Right lobe of liver (tissue), 6 donors: ENCODE measurements around the gene NDUFB11. TPM values are rescaled to one million over a fixed set of nuclear protein-coding genes. Genes with fewer than 3 reads are reported as not detected.

ENCODE experiments used
- ATAC-seq, 4 donors: fragments of 200-7000 bp; cut with Tn5 transposase; one replicate each; pipeline ENCODE4 v1.9.1; 2020; ENCODE audit warnings: mild to moderate bottlenecking in 4 of 4, moderate library complexity in 4 of 4
- DNase-seq, 3 donors: peaks; one replicate each; pipeline ENCODE4 v3.0.0-alpha.2; 2020
- H3K27ac ChIP-seq, 3 donors: fragments of 200-600 bp; one replicate each; pipeline ENCODE4 v1.8.0; 2022
- H3K27me3 ChIP-seq, 2 donors: fragments of 200-600 bp; one replicate each; pipeline ENCODE4 v1.8.0; 2022
- H3K36me3 ChIP-seq, 4 donors: fragments of 200-600 bp; sonication (generic) in 1 of 4; one replicate each; pipeline versions ENCODE4 v1.5.1 to v1.8.0; 2017 to 2022; ENCODE audit warnings: control low read depth in 1 of 4
- H3K4me1 ChIP-seq, 4 donors: fragments of 200-600 bp; sonication (generic) in 1 of 4; one replicate each; pipeline versions ENCODE4 v1.5.1 to v1.8.0; 2017 to 2022; ENCODE audit warnings: control low read depth in 1 of 4
- H3K4me3 ChIP-seq, 3 donors: fragments of 200-600 bp; one replicate each; pipeline ENCODE4 v1.8.0; 2022
- H3K9me3 ChIP-seq, 4 donors: fragments of 200-600 bp; sonication (generic) in 1 of 4; one replicate each; pipeline versions ENCODE4 v1.5.1 to v1.8.0; 2017 to 2022; ENCODE audit warnings: control low read depth in 1 of 4
- CTCF ChIP-seq, 4 donors: fragments of 200-600 bp in 3 of 4; fragments of 450-650 bp in 1 of 4; IDR thresholded peaks; one replicate each; pipeline versions ENCODE4 v1.5.1 to v1.8.0; 2016 to 2022; ENCODE audit warnings: antibody characterized with exemption in 4 of 4, mild to moderate bottlenecking in 2 of 4
- POLR2A ChIP-seq: fragments of 450-650 bp; IDR thresholded peaks from one replicate; pipeline ENCODE4 v1.6.1; 2017; ENCODE audit warnings: antibody characterized with exemption, mild to moderate bottlenecking
- WGBS: methylation state at CpG from one replicate; pipeline ENCODE4 v1.1.6; 2018; ENCODE audit warnings: low coverage, low lambda C conversion rate; ENCODE audit not compliant: insufficient coverage; ENCODE audit errors: missing lambda C conversion rate; 5-methylcytosine and 5-hydroxymethylcytosine counted together
- intact Hi-C, 2 donors: fragments of 100-400 bp; cut with DNase I; formaldehyde crosslinking; loops; one replicate each; pipeline versions ENCODE4 v1.11.2 to v1.14.1; 2022
- total RNA-seq, 6 experiments: library from RNA; depleted of rRNA in 2 of 6; stranded (reverse); fragments of >200 nt in 2 of 6; fragmentation: NEBNext Ultra II Directional in 3 of 6; extraction: Animal tissue kit (Norgen Biotek cat#: 25700) in 3 of 6; gene quantifications; one replicate each; pipeline versions ENCODE4 v1.1.0 to v1.2.4, GENCODE V29; 2016 to 2023
- donor health status: DM: no; HTN: yes; CAD: no.
- donor health status: DM: no; HTN: no; CAD: no.
- donor health status: DM: no; HTN: no; CAD: no.
- donor health status: DM: no; HTN: yes; CAD: no.
- donor health status: DM: no; HTN: yes; CAD: no.

The NDUFB11 gene
- total RNA-seq, 6 experiments from 2014 or later = 37.8 to 64.0 (median 50.7) TPM

GRCh38 chrX:47101206-47101605 is 43.3 kb downstream of the NDUFB11 start:
- Histone ChIP-seq H3K4me3 (no peak overlapping the region), H3K4me1 (no peaks in the 10 kb centered on the region), H3K27me3 (no peaks in the 10 kb centered on the region), H3K9me3 (no peaks in the 10 kb centered on the region), H3K36me3 (peaks cover 0 to 33% (median 14%) of the 10 kb centered on the region in 4 donors), H3K27ac (no peak overlapping the region)
- ATAC-seq (no peak), DNase-seq (no peak)
- TF ChIP-seq POLR2A (no peak), CTCF (IDR thresholded peaks at IDR 0.05) (no peak)
- WGBS = 82% methylated on average over 3 of the region's 4 CpGs
- intact Hi-C loops = no loop called here

GRCh38 chrX:47098338-47099094 is 46.0 kb downstream of the NDUFB11 start:
- DNase-seq (no peak), ATAC-seq (no peak)
- Histone ChIP-seq H3K27ac (no peak overlapping the region), H3K27me3 (no peaks in the 10 kb centered on the region), H3K9me3 (no peaks in the 10 kb centered on the region), H3K4me1 (no peaks in the 10 kb centered on the region), H3K36me3 (peaks cover 0 to 48% (median 20%) of the 10 kb centered on the region in 4 donors), H3K4me3 (no peak overlapping the region)
- intact Hi-C loops = no loop called here
- 79% methylated on average over 2 of the region's 2 CpGs for WGBS
- TF ChIP-seq CTCF (IDR thresholded peaks at IDR 0.05) (no peak), POLR2A (no peak)

GRCh38 chrX:47097018-47097417 is 47.5 kb downstream of the NDUFB11 start:
- H3K27me3 ChIP-seq = no peaks in the 10 kb centered on the region
- 65% methylated on average over 4 of the region's 4 CpGs for WGBS
- DNase-seq = no peak
- no peaks in the 10 kb centered on the region for H3K9me3 ChIP-seq
- TF ChIP-seq CTCF (IDR thresholded peaks at IDR 0.05) = no peak
- no peak for TF ChIP-seq POLR2A
- H3K27ac ChIP-seq = no peak overlapping the region
- no peaks in the 10 kb centered on the region for H3K4me1 ChIP-seq
- H3K36me3 ChIP-seq = peaks cover 0 to 62% (median 20%) of the 10 kb centered on the region in 4 donors
- no peak overlapping the region for H3K4me3 ChIP-seq
- ATAC-seq = no peak
- intact Hi-C loops = no loop called here

GRCh38 chrX:47093860-47094259 is 50.6 kb downstream of the NDUFB11 start:
- Histone ChIP-seq H3K27me3 (no peaks in the 10 kb centered on the region), H3K36me3 (peaks cover 0 to 68% (median 15%) of the 10 kb centered on the region in 4 donors), H3K9me3 (no peaks in the 10 kb centered on the region), H3K4me3 (no peak overlapping the region), H3K27ac (no peak overlapping the region), H3K4me1 (no peaks in the 10 kb centered on the region)
- DNase-seq (peak in 1 of 3 donors; percentile 16), ATAC-seq (no peak)
- TF ChIP-seq POLR2A (no peak), CTCF (IDR thresholded peaks at IDR 0.05) (no peak)
- WGBS = 55% methylated on average over 11 of the region's 11 CpGs
- intact Hi-C loops = no loop called here
